HEK293 (cell line): ENCODE measurements around the gene DTNA.
A peak's percentile ranks its signal among the peaks of the same experiment; 100 is the strongest.

Source experiments
- SP3 ChIP-seq: fragments of 450-650 bp; formaldehyde crosslinking; IDR thresholded peaks from 2 replicates; pipeline ENCODE4 v1.5.1; 2016; ENCODE audit warnings: missing biosample characterization, missing genetic modification characterization
- ZNF626 ChIP-seq: fragments of 450-650 bp; sonication (Bioruptor Pico); formaldehyde crosslinking; IDR thresholded peaks from 2 replicates; pipeline ENCODE4 v1.5.1; 2018; ENCODE audit warnings: missing biosample characterization, missing genetic modification characterization, inconsistent platforms
- TF ChIP-seq, protein P1 (sequence below): fragments of 450-650 bp; formaldehyde crosslinking; IDR thresholded peaks from 2 replicates; pipeline ENCODE4 v1.5.1; 2016; ENCODE audit warnings: missing biosample characterization, missing genetic modification characterization
- TF ChIP-seq, protein P2 (sequence below): fragments of 450-650 bp; formaldehyde crosslinking; IDR thresholded peaks from 2 replicates; pipeline ENCODE4 v1.5.1; 2016; ENCODE audit warnings: missing biosample characterization, missing genetic modification characterization

DNA sequence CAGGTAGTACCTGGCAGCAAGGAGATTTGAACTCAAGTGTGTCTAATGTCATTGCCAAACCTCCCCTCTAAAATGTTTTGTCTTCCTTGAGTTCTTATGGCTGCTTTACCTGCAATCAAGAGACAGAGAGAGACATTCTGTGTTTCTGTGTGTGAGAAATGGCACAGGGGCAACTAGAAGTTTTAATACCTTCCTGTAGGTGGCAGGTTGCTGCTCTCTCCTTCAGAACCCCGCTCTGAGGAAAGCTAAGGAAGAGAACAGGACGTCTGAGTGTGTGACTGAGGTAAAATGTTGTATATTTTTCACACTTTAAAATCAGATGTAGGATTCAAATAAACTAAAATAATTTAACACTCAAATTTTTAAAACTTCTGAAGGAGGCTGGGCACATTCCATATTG lies 19.2 kb downstream of the DTNA start:
- TF ChIP-seq, protein P1, sequence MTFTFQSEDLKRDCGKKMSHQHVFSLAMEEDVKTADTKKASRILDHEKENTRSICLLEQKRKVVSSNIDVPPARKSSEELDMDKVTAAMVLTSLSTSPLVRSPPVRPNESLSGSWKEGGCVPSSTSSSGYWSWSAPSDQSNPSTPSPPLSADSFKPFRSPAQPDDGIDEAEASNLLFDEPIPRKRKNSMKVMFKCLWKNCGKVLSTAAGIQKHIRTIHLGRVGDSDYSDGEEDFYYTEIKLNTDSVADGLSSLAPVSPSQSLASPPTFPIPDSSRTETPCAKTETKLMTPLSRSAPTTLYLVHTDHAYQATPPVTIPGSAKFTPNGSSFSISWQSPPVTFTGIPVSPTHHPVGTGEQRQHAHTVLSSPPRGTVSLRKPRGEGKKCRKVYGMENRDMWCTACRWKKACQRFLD, result no peak
- TF ChIP-seq ZNF626 (tag by site-specific recombination) (no peak), SP3 (tag by site-specific recombination) (no peak)
- TF ChIP-seq, protein P2, sequence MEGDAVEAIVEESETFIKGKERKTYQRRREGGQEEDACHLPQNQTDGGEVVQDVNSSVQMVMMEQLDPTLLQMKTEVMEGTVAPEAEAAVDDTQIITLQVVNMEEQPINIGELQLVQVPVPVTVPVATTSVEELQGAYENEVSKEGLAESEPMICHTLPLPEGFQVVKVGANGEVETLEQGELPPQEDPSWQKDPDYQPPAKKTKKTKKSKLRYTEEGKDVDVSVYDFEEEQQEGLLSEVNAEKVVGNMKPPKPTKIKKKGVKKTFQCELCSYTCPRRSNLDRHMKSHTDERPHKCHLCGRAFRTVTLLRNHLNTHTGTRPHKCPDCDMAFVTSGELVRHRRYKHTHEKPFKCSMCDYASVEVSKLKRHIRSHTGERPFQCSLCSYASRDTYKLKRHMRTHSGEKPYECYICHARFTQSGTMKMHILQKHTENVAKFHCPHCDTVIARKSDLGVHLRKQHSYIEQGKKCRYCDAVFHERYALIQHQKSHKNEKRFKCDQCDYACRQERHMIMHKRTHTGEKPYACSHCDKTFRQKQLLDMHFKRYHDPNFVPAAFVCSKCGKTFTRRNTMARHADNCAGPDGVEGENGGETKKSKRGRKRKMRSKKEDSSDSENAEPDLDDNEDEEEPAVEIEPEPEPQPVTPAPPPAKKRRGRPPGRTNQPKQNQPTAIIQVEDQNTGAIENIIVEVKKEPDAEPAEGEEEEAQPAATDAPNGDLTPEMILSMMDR, result peak; percentile 32; the same call in 1 of the 2 replicates
